ENCODE data around the gene TPST2.

The TPST2 gene

GRCh38 chr22:26579331-26579886, 10.5 kb downstream of the TPST2 start:
- no peak for DNase-seq (ENCODE audit: low spot score)

DNA sequence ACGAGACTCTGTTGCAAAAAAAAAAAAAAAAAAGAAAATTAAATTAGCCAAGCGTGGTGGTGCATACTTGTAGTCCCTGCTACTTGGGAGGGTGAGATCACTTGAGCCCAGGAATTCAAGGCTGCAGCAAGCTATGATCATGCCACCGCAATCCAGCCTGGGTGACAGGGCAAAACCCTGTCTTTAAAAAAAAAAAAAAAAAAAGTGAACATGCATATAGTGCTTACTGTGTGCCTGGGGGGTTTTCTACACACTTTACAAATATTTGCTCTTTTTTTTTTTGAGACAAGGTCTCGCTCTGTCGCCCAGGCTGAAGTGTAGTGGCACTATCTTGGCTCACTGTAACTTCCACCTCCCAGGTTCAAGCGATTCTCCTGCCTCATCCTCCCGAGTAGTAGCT, 12.9 kb downstream of the TPST2 start:
- no peak for DNase-seq (ENCODE audit: low spot score)

- DNase-seq (ENCODE audit: low spot score) = no peak
Observed at GRCh38 chr22:26576026-26576680, 13.8 kb downstream of the TPST2 start.

DNA sequence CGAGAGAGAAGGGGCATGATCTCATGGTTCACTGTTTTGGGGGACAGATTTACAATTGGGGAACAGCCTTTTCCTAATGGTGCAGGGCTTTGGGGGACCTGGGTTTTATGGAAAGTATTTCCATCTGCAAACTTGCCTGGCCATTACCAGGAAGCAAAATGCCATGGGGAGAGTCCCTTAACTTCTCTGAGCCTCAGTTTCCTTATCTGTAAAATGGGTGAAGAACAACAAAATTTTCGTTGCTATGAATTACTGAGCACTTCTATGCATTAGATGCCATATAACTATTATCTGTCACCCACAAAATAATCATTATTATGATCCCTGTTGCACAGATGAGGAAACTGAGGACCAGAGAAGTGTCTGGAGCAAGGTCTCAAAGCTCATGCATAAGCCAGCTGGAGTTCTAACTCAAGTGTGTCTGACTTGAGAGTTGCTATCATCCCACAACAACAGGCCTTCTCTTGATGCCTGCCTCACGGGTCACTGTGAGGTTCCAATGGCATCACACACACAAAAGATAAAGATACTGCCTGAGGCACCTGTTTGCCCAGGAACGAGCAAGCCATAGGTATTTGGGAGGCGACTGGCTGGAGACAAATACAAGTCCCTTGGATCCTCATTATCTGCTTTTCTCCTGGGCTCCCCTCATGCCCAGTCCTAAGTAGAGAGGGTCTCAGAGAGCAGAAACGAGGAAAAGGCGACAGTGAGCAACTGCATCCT, 15.8 kb downstream of the TPST2 start:
- DNase-seq (ENCODE audit: low spot score) = no peak

DNA sequence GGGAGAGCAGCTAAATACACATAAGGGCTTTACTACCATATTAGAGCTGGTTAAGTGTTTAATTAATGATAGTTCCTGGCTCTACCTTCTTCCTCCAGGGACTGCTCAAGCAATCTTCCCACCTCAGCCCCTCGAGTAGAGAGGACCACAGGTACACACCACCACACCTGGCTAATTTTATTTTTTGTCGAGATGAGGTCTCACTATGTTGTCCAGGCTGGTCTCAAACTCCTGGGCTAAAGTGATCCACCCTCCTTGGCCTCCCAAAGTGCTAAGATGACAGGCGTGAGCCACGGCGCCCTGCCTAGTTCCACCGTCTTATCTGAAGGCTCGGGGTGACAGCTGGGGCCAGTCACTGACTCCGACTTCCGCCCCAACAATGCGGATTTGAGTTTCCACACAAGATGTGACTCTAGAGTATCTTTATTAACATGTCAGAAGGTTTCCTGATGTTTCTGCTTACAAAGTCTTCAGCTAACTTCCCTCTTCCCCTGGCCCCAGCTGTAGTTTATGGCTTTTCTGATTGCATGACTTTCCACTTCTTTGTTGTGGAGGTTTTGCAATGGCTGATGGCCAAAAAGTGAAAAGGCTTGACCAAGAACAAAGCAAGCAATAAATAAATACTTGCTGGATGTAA, 16.8 kb downstream of the TPST2 start:
- DNase-seq (ENCODE audit: low spot score) = no peak

GRCh38 chr22:26570864-26571525, 18.9 kb downstream of the TPST2 start:
- DNase-seq (ENCODE audit: low spot score) = no peak

- DNase-seq (ENCODE audit: low spot score) = no peak
Observed at GRCh38 chr22:26570115-26570514, 19.8 kb downstream of the TPST2 start.

DNA sequence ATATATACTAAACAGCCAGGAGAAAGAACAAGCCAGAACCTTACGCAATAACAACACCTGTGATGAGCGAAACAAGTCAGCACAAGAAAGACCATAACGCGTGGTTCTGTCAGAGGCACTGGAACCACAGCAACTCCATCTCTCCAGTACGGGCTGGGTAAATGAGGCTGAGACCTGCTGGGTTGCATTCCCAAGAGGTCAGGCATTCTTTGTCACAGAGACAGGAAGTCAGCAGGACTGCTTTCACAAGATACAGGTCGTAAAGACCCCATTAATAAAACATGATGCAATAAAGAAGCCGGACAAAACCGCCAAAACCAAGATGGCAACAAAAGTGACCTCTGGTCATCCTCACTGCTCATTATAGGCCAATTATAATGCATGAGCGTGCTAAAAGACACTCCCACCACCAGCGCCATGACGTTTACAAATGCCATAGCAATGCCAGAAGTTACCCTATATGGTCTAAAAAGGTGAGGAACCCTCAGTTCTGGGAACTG, 21.7 kb downstream of the TPST2 start:
- peak; percentile 62 for DNase-seq (ENCODE audit: low spot score)

- DNase-seq (ENCODE audit: low spot score) = no peak
Observed at GRCh38 chr22:26567610-26568009, 22.3 kb downstream of the TPST2 start.

DNA sequence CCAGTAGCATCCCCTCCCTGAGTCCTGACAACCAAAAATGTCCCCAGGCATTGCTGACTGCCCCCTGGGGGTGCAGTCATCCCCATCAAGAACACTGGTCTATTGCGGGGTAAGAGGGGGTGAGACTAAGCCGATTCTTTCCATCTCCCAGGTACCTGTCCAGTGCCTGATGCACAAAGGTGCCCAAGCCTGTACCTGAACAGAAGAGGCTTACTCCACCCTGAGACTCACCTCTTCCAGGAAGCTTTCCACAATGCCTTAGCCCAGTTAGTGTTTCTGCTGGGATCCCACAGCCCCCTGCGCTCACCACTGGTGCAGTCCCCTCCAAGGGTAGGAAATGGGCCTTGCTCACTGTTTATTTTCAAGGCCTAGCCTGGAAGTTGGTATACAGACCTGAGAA, 22.9 kb downstream of the TPST2 start:
- DNase-seq (ENCODE audit: low spot score) = no peak

DNA sequence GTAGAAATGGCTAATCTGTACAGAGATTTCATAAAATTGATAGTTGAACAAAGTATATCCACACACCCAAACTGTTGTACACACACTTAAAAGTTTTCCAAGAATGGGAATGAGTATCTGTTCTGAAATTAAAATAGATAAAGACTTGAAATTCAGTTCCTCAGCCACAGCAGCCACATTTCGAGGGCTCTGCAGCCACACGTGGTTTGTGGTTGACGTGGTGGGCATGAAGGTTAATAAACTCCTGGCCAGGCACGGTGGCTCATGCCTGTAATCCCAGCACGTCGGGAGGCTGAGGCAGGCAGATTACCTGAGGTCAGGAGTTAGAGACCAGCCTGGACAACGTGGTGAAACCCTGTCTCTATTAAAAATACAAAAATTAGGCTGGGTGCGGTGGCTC, 24.0 kb downstream of the TPST2 start:
- no peak for DNase-seq (ENCODE audit: low spot score)

DNA sequence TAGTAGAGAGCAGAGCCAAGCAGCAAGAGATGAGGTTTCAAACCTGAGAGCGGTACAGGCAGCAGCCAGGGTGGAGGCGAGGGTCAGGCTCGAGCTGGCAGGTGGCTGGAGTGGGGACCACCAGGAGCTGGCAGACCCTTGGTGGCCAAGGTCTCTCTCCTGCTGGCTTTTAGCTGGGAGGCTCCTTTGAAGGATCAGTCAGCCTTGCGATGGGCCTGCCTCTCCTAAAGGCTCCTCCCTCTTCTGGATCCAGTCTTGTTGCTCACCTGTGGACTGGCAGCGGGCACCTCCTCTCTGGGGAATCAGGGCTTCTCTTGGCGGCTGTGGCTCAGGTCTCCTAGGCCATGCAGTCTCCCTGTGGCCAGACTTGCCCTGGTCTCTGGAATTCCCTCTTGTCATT, 24.8 kb downstream of the TPST2 start:
- no peak for DNase-seq (ENCODE audit: low spot score)

DNA sequence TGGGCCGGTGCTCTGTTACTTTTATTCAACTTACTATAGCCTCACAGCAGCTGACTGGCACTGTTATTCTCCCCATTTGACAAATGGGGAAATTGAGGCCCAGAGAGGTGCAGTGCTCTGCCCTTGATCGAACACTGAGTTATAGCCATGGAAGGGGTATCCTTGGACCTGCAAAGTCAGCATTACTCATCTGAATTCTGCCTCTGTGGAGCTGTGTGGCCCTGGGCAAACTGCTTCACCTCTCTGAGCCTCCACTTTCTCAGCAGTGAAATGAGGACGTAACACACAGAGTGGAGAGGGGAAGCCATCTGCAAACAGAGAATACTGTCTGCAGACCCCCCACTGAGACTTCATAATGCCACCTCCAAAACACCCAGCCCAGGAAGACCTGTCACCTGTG, 25.3 kb downstream of the TPST2 start:
- no peak for DNase-seq (ENCODE audit: low spot score)

DNA sequence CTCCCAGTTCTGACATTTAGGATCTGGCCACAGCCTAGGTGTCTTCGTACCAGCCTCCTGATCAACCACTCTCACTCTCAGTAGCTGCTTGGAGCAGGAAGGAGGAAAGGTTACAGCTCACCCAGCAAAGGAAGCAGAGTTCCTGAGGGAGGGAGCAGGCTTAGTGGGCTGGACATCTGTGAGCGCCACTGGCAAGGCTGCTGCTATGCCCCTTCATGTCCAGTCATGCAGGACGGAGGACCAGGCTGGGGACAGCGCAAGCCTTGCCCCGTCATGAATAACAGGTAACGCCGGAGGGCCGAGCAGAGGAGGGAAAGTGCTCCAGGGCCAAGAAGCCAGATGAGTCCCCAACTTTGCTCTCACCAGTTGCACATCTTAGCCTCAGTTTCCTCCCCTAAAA, 25.8 kb downstream of the TPST2 start:
- no peak for DNase-seq (ENCODE audit: low spot score)

DNA sequence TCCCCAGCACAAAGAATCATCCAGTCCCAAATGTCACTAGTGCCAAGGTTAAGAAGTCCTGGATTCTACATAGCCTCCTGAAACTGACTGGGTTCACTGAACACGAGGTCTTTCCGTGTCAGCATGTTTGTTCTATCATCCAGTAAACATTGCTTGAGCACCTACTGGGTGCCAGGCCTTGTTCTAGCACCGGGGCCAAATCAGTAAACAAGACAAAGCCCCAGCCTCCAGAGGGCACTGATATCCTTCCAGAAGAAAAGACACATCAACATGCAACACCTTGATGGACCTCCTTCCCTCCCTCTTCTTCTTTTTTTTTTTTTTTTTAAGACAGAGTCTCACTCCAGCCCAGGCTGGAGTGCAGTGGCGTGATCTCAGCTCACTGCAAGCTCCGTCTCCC, 26.9 kb downstream of the TPST2 start:
- no peak for DNase-seq (ENCODE audit: low spot score)

DNA sequence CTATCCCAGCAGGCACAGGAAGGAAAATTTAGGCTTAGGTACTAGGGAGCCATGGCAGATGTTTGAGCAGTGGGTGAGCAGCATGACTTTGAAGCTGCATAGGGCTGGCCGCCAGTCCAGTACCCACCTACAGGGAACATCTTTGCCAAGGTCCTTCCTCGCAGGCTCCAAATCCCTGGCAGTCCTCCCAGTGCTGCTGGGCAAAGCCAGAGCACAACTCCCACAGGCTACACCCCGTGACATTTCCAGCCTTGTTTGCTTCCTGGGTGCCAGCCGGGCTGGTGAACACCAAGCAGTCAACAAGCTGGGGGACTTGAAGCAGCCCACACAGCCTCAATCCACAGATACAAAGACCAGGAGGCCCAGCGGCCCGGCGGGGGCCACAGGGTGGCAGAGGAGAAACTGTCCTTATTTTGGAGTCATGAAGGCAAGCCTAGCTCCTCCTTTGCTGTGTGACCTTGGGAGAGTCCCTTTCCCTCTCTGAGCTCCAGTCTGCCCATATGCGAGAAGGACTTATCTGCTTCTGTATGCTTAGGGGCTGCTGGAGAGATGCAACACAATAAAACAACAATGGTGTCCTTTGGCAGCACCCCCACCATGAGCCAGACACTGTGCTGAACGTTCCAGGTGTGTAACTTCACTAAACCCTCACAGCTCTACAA, 28.0 kb downstream of the TPST2 start:
- DNase-seq (ENCODE audit: low spot score) = no peak

DNA sequence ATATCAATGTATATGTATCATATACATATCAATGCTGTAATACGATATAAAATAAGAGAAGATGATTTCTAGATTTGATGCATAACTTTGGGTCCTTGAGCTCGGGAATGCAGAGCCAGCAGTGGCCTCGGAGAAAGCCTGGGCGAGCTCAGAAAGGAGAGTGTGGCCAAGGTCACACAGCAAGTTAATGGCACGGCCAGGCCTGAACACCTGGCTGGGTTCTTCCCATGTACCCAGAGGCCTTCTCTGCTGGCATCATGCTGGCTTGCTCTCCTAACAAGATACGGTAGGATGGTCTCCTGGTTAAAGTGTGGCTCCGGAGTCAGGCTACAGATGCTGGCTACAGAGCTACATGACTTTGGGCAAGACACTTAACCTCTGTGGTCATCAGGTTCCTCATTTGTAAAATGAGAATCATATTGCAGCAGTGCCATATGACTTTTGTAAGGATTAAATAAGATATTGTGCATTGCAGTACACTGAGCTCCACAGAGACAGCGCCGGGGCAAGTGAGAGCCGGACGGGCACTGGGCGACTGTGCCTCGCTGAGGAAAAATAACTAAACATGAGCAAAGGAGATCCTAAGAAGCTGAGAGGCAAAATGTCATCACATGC, 29.9 kb downstream of the TPST2 start:
- DNase-seq (ENCODE audit: low spot score) = no peak

GRCh38 chr22:26558248-26558895, 31.6 kb downstream of the TPST2 start:
- DNase-seq (ENCODE audit: low spot score) = no peak

- no peak for DNase-seq (ENCODE audit: low spot score)
Observed at GRCh38 chr22:26556904-26557303, 33.0 kb downstream of the TPST2 start.

DNA sequence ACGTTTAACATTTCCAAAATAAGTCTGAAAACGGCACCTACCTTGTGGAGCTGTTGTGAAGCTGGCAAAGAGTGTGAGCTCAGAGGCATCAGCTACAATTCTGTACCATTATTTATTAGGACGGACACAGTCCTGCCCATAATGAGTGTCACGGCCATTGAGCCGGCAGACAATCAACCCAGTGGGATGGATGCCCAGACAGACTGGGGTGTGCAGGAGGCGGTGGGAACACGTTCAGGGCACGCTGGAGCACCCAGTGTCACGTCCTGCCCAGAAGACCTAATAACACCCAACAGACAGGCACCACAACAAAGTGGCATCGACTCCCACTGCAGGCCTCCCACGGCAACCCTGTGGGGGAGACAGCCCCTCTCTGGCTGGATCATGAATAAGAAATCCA, 34.5 kb downstream of the TPST2 start:
- no peak for DNase-seq (ENCODE audit: low spot score)

- no peak for DNase-seq (ENCODE audit: low spot score)
Observed at GRCh38 chr22:26554956-26555355, 35.0 kb downstream of the TPST2 start.

All from ecto neural progenitor cell (in vitro differentiated cells).